ENCODE data around the gene TRIM67.
"Not testable (repeated sequence)": the region's sequence is repeated elsewhere in the genome, so short reads cannot be mapped to it uniquely, and the experiment has no call there.

Gene TRIM67

GRCh38 chr1:231161667-231162296 is at the start of gene TRIM67:
TSS of gene TRIM67 (plus strand) at chr1:231162058. CDS start at chr1:231162970, 912 bp downstream.
- DNase-seq: no peak

GRCh38 chr1:231116738-231117137 is 45.1 kb upstream of the TRIM67 start:
- DNase-seq: no peak

GRCh38 chr1:231118704-231119453 is 43.0 kb upstream of the TRIM67 start:
- DNase-seq: no peak

GRCh38 chr1:231121533-231121932 is 40.3 kb upstream of the TRIM67 start:
- no peak for DNase-seq

- DNase-seq: no peak
Observed at GRCh38 chr1:231122143-231122542, 39.7 kb upstream of the TRIM67 start.

GRCh38 chr1:231124746-231125145 is 37.1 kb upstream of the TRIM67 start:
- no peak for DNase-seq

- DNase-seq: no peak
Observed at GRCh38 chr1:231125972-231126580, 35.8 kb upstream of the TRIM67 start.

- DNase-seq: not testable (repeated sequence)
Observed at GRCh38 chr1:231127106-231127505, 34.8 kb upstream of the TRIM67 start.

- DNase-seq: not testable (repeated sequence)
Observed at GRCh38 chr1:231128471-231128870, 33.4 kb upstream of the TRIM67 start.

- DNase-seq: no peak
Observed at GRCh38 chr1:231130544-231130943, 31.3 kb upstream of the TRIM67 start.

- not testable (repeated sequence) for DNase-seq
Observed at GRCh38 chr1:231132591-231132990, 29.3 kb upstream of the TRIM67 start.

GRCh38 chr1:231134624-231135023 is 27.2 kb upstream of the TRIM67 start:
- DNase-seq: no peak

- no peak for DNase-seq
Observed at GRCh38 chr1:231138236-231138635, 23.6 kb upstream of the TRIM67 start.

- DNase-seq: no peak
Observed at GRCh38 chr1:231139125-231139649, 22.7 kb upstream of the TRIM67 start.

- no peak for DNase-seq
Observed at GRCh38 chr1:231139659-231140654, 21.9 kb upstream of the TRIM67 start.

- no peak for DNase-seq
Observed at GRCh38 chr1:231144416-231145193, 17.3 kb upstream of the TRIM67 start.

- DNase-seq: no peak
Observed at GRCh38 chr1:231147896-231148295, 14.0 kb upstream of the TRIM67 start.

- DNase-seq: no peak
Observed at GRCh38 chr1:231151811-231152210, 10.0 kb upstream of the TRIM67 start.

GRCh38 chr1:231153726-231154125 is 8.1 kb upstream of the TRIM67 start:
- DNase-seq: no peak

- no peak for DNase-seq
Observed at GRCh38 chr1:231155808-231156207, 6.0 kb upstream of the TRIM67 start.

GRCh38 chr1:231157311-231157710 is 4.5 kb upstream of the TRIM67 start:
- DNase-seq: no peak

GRCh38 chr1:231158141-231158540 is 3.7 kb upstream of the TRIM67 start:
- DNase-seq: not testable (repeated sequence)

All from bone marrow (tissue), 2 donors.